Subcutaneous abdominal adipose tissue (tissue), 5 donors: Measurements from ENCODE around the gene DXO.

ENCODE experiments used
- H3K27ac ChIP-seq: one replicate; pipeline ENCODE4 v1.7.0; 2013; ENCODE audit warnings: low read depth, mild to moderate bottlenecking, inconsistent platforms, low read length, moderate library complexity
- H3K27me3 ChIP-seq, 5 donors: one replicate each; pipeline ENCODE4 v1.7.0; 2013; ENCODE audit warnings: low read length in 5 of 5, inconsistent platforms in 1 of 5; ENCODE audit not compliant: control insufficient read depth in 5 of 5, insufficient read depth in 4 of 5
- H3K36me3 ChIP-seq, 5 donors: one replicate each; pipeline ENCODE4 v1.7.0; 2013; ENCODE audit warnings: low read length in 5 of 5; ENCODE audit not compliant: control insufficient read depth in 5 of 5, insufficient read depth in 5 of 5
- H3K4me1 ChIP-seq, 5 donors: one replicate each; pipeline ENCODE4 v1.7.0; 2013; ENCODE audit warnings: low read length in 5 of 5, mild to moderate bottlenecking in 3 of 5, moderate library complexity in 1 of 5; ENCODE audit not compliant: control insufficient read depth in 5 of 5, insufficient read depth in 5 of 5
- H3K4me3 ChIP-seq, 5 donors: one replicate each; pipeline ENCODE4 v1.7.0; 2013; ENCODE audit warnings: low read length in 5 of 5, low read depth in 1 of 5
- H3K9ac ChIP-seq, 5 donors: one replicate each; pipeline ENCODE4 v1.7.0; 2013; ENCODE audit warnings: low read length in 5 of 5, mild to moderate bottlenecking in 4 of 5, moderate library complexity in 3 of 5
- H3K9me3 ChIP-seq, 5 donors: one replicate each; pipeline ENCODE4 v1.7.0; 2013; ENCODE audit warnings: low read length in 5 of 5; ENCODE audit not compliant: control insufficient read depth in 5 of 5
- donor health status: healthy.
- donor health status: healthy.
- donor health status: healthy.
- donor health status: healthy.
- donor health status: healthy.

The DXO gene

GRCh38 chr6:31958741-31959739, 12.9 kb downstream of the DXO start, which contains the start of the genes NELFE and SKIC2:
Gene NELFE, minus strand, starts transcription at chr6:31958971. Its CDS starts 525 bp downstream, at chr6:31958446.
Gene SKIC2, plus strand, starts transcription at chr6:31959175. Its CDS starts 18 bp downstream, at chr6:31959193.
- H3K27ac ChIP-seq: peak within 1 kb of the TSS; percentile 90
- peak within 1 kb of the TSS; percentile 86 to 100 (median 96) for H3K4me3 ChIP-seq
- peaks cover 4 to 66% (median 64%) of the 10 kb centered on the region in 5 donors for H3K36me3 ChIP-seq
- peak within 1 kb of the TSS; percentile 73 to 98 (median 97) for H3K9ac ChIP-seq
- H3K9me3 ChIP-seq: no peaks in the 10 kb centered on the region
- H3K27me3 ChIP-seq: no peaks in the 10 kb centered on the region
- peaks cover 9 to 23% (median 19%) of the 10 kb centered on the region in 5 donors for H3K4me1 ChIP-seq

- peaks cover 5 to 66% (median 64%) of the 10 kb centered on the region in 5 donors for H3K36me3 ChIP-seq
- H3K27me3 ChIP-seq: no peaks in the 10 kb centered on the region
- H3K9ac ChIP-seq: peak overlapping the region; percentile 73 to 98 (median 97)
- peaks cover 9 to 23% (median 21%) of the 10 kb centered on the region in 5 donors for H3K4me1 ChIP-seq
- H3K9me3 ChIP-seq: no peaks in the 10 kb centered on the region
- H3K4me3 ChIP-seq: peak overlapping the region; percentile 86 to 100 (median 96)
- peak overlapping the region; percentile 90 for H3K27ac ChIP-seq
These were observed 13.6 kb downstream of the DXO start for GRCh38 chr6:31958412-31958740.

- Histone ChIP-seq H3K27ac (no peak overlapping the region), H3K9ac (peak overlapping the region in 2 of 5 donors; percentile 3 to 16), H3K36me3 (peaks cover 7 to 65% (median 60%) of the 10 kb centered on the region in 5 donors), H3K4me1 (peaks cover 9 to 23% (median 21%) of the 10 kb centered on the region in 5 donors), H3K9me3 (no peaks in the 10 kb centered on the region), H3K27me3 (no peaks in the 10 kb centered on the region), H3K4me3 (no peak overlapping the region)
These were observed 15.1 kb downstream of the DXO start for GRCh38 chr6:31956796-31957195.

- no peaks in the 10 kb centered on the region for H3K9me3 ChIP-seq
- no peaks in the 10 kb centered on the region for H3K27me3 ChIP-seq
- H3K9ac ChIP-seq: no peak overlapping the region
- peaks cover 4 to 62% (median 52%) of the 10 kb centered on the region in 5 donors for H3K36me3 ChIP-seq
- no peak overlapping the region for H3K4me3 ChIP-seq
- no peak overlapping the region for H3K27ac ChIP-seq
- peaks cover 8 to 24% (median 22%) of the 10 kb centered on the region in 5 donors for H3K4me1 ChIP-seq
These were observed 17.4 kb downstream of the DXO start for GRCh38 chr6:31954511-31954910.

- Histone ChIP-seq H3K4me3 (no peak overlapping the region), H3K9me3 (no peaks in the 10 kb centered on the region), H3K36me3 (peaks cover 4 to 62% (median 52%) of the 10 kb centered on the region in 5 donors), H3K4me1 (peaks cover 0 to 11% (median 8%) of the 10 kb centered on the region in 5 donors), H3K27me3 (no peaks in the 10 kb centered on the region), H3K27ac (peak overlapping the region; percentile 25), H3K9ac (no peak overlapping the region)
These were observed 19.0 kb downstream of the DXO start for GRCh38 chr6:31952890-31953289.

- Histone ChIP-seq H3K4me1 (peaks cover 0 to 9% (median 5%) of the 10 kb centered on the region in 5 donors), H3K9ac (no peak overlapping the region), H3K36me3 (peaks cover 4 to 62% (median 52%) of the 10 kb centered on the region in 5 donors), H3K4me3 (no peak overlapping the region), H3K27me3 (no peaks in the 10 kb centered on the region), H3K27ac (peak overlapping the region; percentile 25), H3K9me3 (no peaks in the 10 kb centered on the region)
These were observed 19.7 kb downstream of the DXO start for GRCh38 chr6:31952140-31952805.

- no peak overlapping the region for H3K4me3 ChIP-seq
- peaks cover 4 to 49% (median 36%) of the 10 kb centered on the region in 5 donors for H3K36me3 ChIP-seq
- H3K27ac ChIP-seq: peak overlapping the region; percentile 24
- peaks cover 3 to 20% (median 18%) of the 10 kb centered on the region in 5 donors for H3K4me1 ChIP-seq
- no peak overlapping the region for H3K9ac ChIP-seq
- no peaks in the 10 kb centered on the region for H3K27me3 ChIP-seq
- H3K9me3 ChIP-seq: no peaks in the 10 kb centered on the region
These were observed 21.9 kb downstream of the DXO start for GRCh38 chr6:31949926-31950548.

- Histone ChIP-seq H3K27ac (peak overlapping the region; percentile 24), H3K9me3 (no peaks in the 10 kb centered on the region), H3K36me3 (peaks cover 4 to 41% (median 24%) of the 10 kb centered on the region in 5 donors), H3K27me3 (no peaks in the 10 kb centered on the region), H3K4me3 (no peak overlapping the region), H3K4me1 (peaks cover 3 to 23% (median 20%) of the 10 kb centered on the region in 5 donors), H3K9ac (peak overlapping the region in 1 of 5 donors; percentile 13)
These were observed 23.1 kb downstream of the DXO start for GRCh38 chr6:31948753-31949413.

- no peak overlapping the region for H3K4me3 ChIP-seq
- H3K9ac ChIP-seq: peak overlapping the region in 1 of 5 donors; percentile 13
- no peak overlapping the region for H3K27ac ChIP-seq
- peaks cover 0 to 4% (median 0%) of the 10 kb centered on the region in 5 donors for H3K27me3 ChIP-seq
- H3K9me3 ChIP-seq: no peaks in the 10 kb centered on the region
- peaks cover 3 to 21% (median 20%) of the 10 kb centered on the region in 5 donors for H3K4me1 ChIP-seq
- H3K36me3 ChIP-seq: peaks cover 2 to 36% (median 18%) of the 10 kb centered on the region in 5 donors
These were observed 23.6 kb downstream of the DXO start for GRCh38 chr6:31948306-31948705.
